Smooth muscle cell (in vitro differentiated cells): ENCODE data around the gene PVALB. TPM values are rescaled to one million over a fixed set of nuclear protein-coding genes. Genes with fewer than 3 reads are reported as not detected.

Experiments
- DNase-seq: peaks from one replicate; lab custom pipeline; 2025; ENCODE audit not compliant: unreplicated experiment; lab: John Stamatoyannopoulos, UW
- H2AFZ ChIP-seq: fragments of 200-600 bp; sonication (generic); 2 replicates; pipeline ENCODE4 v1.6.0; 2016; ENCODE audit warnings: antibody characterized with exemption, low read depth, mild to moderate bottlenecking
- H3F3A ChIP-seq: fragments of 200-600 bp; sonication (generic); 2 replicates; pipeline ENCODE4 v1.6.0; 2017; ENCODE audit warnings: antibody characterized with exemption, low read depth
- H3K27ac ChIP-seq: fragments of 200-600 bp; sonication (generic); 2 replicates; pipeline ENCODE4 v1.5.1; 2016; ENCODE audit warnings: low read depth, mild to moderate bottlenecking
- H3K27me3 ChIP-seq: fragments of 200-600 bp; sonication (generic); 2 replicates; pipeline ENCODE4 v1.6.1; 2016; ENCODE audit warnings: low read depth, mild to moderate bottlenecking
- H3K36me3 ChIP-seq: fragments of 200-600 bp; sonication (generic); 2 replicates; pipeline ENCODE4 v1.5.1; 2016; ENCODE audit warnings: low read depth
- H3K4me1 ChIP-seq: fragments of 200-600 bp; sonication (generic); 2 replicates; pipeline ENCODE4 v1.5.1; 2016; ENCODE audit warnings: low read depth
- H3K4me2 ChIP-seq: fragments of 200-600 bp; sonication (generic); 2 replicates; pipeline ENCODE4 v1.6.0; 2016; ENCODE audit warnings: mild to moderate bottlenecking
- H3K4me3 ChIP-seq: fragments of 200-600 bp; sonication (generic); 2 replicates; pipeline ENCODE4 v1.5.1; 2016; ENCODE audit warnings: mild to moderate bottlenecking
- H3K79me2 ChIP-seq: fragments of 200-600 bp; sonication (generic); 2 replicates; pipeline ENCODE4 v1.6.0; 2016; ENCODE audit warnings: low read depth, mild to moderate bottlenecking
- H3K9ac ChIP-seq: fragments of 200-600 bp; sonication (generic); 2 replicates; pipeline ENCODE4 v1.6.0; 2016; ENCODE audit warnings: low read depth
- H3K9me3 ChIP-seq: fragments of 200-600 bp; sonication (generic); replicated peaks from 2 replicates; pipeline ENCODE4 v1.5.1; 2016; ENCODE audit warnings: low read depth
- H4K20me1 ChIP-seq: fragments of 200-600 bp; sonication (generic); 2 replicates; pipeline ENCODE4 v1.6.0; 2016; ENCODE audit warnings: low read depth
- WGBS: methylation state at CpG from one replicate; pipeline ENCODE4 v1.1.7; 2016; ENCODE audit warnings: low lambda C conversion rate; 5-methylcytosine and 5-hydroxymethylcytosine counted together
- polyA plus RNA-seq: library from polyadenylated mRNA; unstranded; fragments of >200 nt; fragmentation: Nextera tagmentation; extraction: Ambion mirVana; gene quantifications from 2 replicates; pipeline ENCODE4 v1.2.1, GENCODE V29; 2016
- total RNA-seq: library from RNA; depleted of rRNA; stranded (reverse); fragments of >200 nt; gene quantifications from 2 replicates; pipeline ENCODE4 v1.2.3, GENCODE V29; 2014
- TF ChIP-seq, protein P1 (sequence below): fragments of 200-600 bp; sonication (generic); IDR thresholded peaks from 2 replicates; pipeline ENCODE4 v1.5.1; 2017; ENCODE audit warnings: borderline replicate concordance, mild to moderate bottlenecking, antibody characterized with exemption; ENCODE audit not compliant: insufficient read depth, poor library complexity, severe bottlenecking

Gene PVALB
- total and polyA plus RNA-seq, 2 experiments from 2014 or later: not detected

DNA sequence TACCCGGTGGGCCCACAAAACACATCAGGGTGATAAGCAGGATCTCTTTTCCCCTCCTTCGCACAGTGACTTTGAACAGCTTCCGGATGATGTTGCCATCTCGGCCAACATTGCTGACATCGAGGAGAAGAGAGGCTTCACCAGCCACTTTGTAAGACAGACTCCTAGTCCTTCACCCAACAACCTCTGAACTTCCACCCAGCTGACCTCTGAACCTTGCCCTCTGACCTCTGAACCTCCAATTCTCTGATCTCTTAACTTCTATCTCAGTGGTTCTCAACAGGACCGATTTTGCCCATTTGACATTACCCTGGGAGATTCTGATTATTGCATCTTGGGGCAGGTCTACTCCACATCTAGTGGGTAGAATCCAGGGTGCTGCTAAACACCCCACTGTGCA, 47.1 kb upstream of the PVALB start:
- H3K4me1 ChIP-seq: no peaks in the 10 kb centered on the region
- 88% methylated on average over 6 of the region's 6 CpGs for WGBS
- no peak overlapping the region for H3K27ac ChIP-seq
- H4K20me1 ChIP-seq: no peaks in the 10 kb centered on the region
- no peak overlapping the region for H3K4me2 ChIP-seq
- H3K9me3 ChIP-seq: no peaks in the 10 kb centered on the region
- TF ChIP-seq, protein P1, sequence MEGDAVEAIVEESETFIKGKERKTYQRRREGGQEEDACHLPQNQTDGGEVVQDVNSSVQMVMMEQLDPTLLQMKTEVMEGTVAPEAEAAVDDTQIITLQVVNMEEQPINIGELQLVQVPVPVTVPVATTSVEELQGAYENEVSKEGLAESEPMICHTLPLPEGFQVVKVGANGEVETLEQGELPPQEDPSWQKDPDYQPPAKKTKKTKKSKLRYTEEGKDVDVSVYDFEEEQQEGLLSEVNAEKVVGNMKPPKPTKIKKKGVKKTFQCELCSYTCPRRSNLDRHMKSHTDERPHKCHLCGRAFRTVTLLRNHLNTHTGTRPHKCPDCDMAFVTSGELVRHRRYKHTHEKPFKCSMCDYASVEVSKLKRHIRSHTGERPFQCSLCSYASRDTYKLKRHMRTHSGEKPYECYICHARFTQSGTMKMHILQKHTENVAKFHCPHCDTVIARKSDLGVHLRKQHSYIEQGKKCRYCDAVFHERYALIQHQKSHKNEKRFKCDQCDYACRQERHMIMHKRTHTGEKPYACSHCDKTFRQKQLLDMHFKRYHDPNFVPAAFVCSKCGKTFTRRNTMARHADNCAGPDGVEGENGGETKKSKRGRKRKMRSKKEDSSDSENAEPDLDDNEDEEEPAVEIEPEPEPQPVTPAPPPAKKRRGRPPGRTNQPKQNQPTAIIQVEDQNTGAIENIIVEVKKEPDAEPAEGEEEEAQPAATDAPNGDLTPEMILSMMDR: no peak
- H3K4me3 ChIP-seq: no peak overlapping the region
- H2AFZ ChIP-seq: no peak overlapping the region
- H3K36me3 ChIP-seq: no peaks in the 10 kb centered on the region
- no peak for DNase-seq
- H3K27me3 ChIP-seq: no peaks in the 10 kb centered on the region
- no peak overlapping the region for H3K9ac ChIP-seq
- no peaks in the 10 kb centered on the region for H3K79me2 ChIP-seq
- no peaks in the 10 kb centered on the region for H3F3A ChIP-seq

DNA sequence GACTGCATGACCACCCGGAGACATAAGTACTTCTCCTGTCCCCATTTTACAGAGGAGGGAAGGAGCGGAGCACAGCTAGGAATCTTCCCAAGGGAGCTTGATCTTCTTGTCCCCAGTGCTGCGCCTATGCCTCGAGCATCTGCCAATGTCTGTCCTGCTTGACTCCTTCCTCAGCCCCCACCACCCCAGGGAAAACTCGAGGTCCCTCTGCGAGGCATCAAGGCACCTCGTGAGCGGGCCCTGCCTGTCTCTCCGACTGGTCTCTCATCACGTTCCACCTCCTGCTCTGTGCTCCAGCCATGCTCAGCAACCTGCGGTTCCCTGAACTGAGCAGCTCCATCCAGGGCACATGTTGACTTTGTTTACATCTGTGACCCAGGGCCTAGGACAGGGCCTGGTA, 46.4 kb upstream of the PVALB start:
- Histone ChIP-seq H3K79me2 (no peaks in the 10 kb centered on the region), H3K36me3 (no peaks in the 10 kb centered on the region), H3K27me3 (no peaks in the 10 kb centered on the region), H3K9ac (no peak overlapping the region), H3K27ac (no peak overlapping the region), H3K4me1 (no peaks in the 10 kb centered on the region), H3K4me3 (no peak overlapping the region), H2AFZ (no peak overlapping the region), H3F3A (no peaks in the 10 kb centered on the region), H3K9me3 (no peaks in the 10 kb centered on the region), H4K20me1 (no peaks in the 10 kb centered on the region), H3K4me2 (no peak overlapping the region)
- no peak for DNase-seq
- TF ChIP-seq, protein P1: no peak
- 89% methylated on average over 11 of the region's 11 CpGs for WGBS

DNA sequence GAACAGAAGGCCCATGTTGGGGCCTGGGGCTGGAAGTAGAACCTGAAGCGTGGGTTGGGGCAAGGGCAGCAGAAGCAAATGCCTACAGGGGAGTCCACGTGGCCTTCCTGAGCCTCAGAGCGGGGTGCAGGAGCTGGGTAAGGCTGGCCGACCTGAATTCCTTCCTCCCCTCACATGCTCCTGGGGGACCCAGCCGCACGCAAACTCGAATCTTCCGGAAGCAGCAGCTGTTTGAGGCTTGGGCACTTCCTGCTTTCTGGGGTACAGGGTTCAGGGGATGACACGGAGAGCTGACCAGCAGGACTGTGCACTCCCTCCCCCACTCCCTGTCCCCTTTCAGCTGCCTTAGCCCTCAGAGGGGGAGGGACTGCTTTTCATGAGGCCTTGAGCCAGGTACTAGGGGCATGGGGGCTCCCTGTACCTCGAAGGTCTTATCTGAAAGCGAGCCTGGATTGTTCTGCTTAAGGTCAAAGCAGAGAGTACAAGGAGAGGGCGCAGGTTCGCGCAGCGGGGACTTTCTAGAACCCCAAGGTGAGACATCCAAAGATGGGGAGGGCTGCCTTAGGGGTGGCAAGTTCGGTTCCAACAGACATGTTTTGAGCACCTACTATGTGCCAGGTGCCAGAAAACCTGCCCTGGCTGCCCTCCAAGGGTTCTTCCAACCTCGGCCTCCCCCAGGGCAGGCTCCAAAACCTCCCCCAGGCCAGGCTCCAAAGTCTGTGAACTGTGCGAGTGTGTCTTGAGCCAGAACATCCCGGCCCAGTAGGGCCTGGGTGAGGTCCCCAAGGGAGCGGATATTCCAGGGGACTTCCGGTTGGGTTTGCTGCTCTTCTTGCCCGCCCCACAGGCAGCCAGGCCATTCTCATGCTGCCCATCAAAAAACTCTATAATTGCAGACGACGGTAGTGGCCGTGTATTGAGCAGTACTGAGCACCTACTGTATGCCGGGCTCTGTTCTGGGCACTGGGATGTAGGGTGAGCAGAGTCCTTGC, 45.7 kb upstream of the PVALB start:
- H3K4me2 ChIP-seq: no peak overlapping the region
- 95% methylated on average over 26 of the region's 26 CpGs for WGBS

More for the DNA sequence above, 45.7 kb upstream of the PVALB start:
- H3K27ac ChIP-seq: no peak overlapping the region
- no peaks in the 10 kb centered on the region for H3K79me2 ChIP-seq
- H2AFZ ChIP-seq: no peak overlapping the region
- H3K4me3 ChIP-seq: no peak overlapping the region
- H3F3A ChIP-seq: no peaks in the 10 kb centered on the region
- H4K20me1 ChIP-seq: no peaks in the 10 kb centered on the region
- no peaks in the 10 kb centered on the region for H3K36me3 ChIP-seq
- H3K9ac ChIP-seq: no peak overlapping the region
- H3K9me3 ChIP-seq: no peaks in the 10 kb centered on the region
- TF ChIP-seq, protein P1: no peak
- DNase-seq: no peak
- H3K4me1 ChIP-seq: no peaks in the 10 kb centered on the region
- peaks cover 7% of the 10 kb centered on the region for H3K27me3 ChIP-seq
